Type B pancreatic cell (in vitro differentiated cells): ENCODE measurements around the gene APAF1. TPM values are rescaled to one million over a fixed set of nuclear protein-coding genes. Genes with fewer than 3 reads are reported as not detected.

ENCODE experiments used
- DNase-seq: peaks from one replicate; pipeline ENCODE4 v3.0.0; 2021; ENCODE audit warnings: mixed read lengths; ENCODE audit not compliant: unreplicated experiment; ENCODE audit errors: extremely low spot score
- H3K27ac Mint-ChIP-seq: 2 replicates; pipeline ENCODE4 v1.8.0; 2021; ENCODE audit warnings: mild to moderate bottlenecking, mixed read lengths
- H3K27me3 Mint-ChIP-seq: 2 replicates; pipeline ENCODE4 v1.8.0; 2021; ENCODE audit warnings: mixed read lengths
- H3K36me3 Mint-ChIP-seq: 2 replicates; pipeline ENCODE4 v1.8.0; 2021; ENCODE audit warnings: mixed read lengths
- H3K4me1 Mint-ChIP-seq: one replicate; pipeline ENCODE4 v1.8.0; 2021; ENCODE audit warnings: mixed read lengths; ENCODE audit not compliant: unreplicated experiment
- H3K4me3 Mint-ChIP-seq: 2 replicates; pipeline ENCODE4 v1.8.0; 2021; ENCODE audit warnings: mild to moderate bottlenecking, mixed read lengths
- H3K9me3 Mint-ChIP-seq: 2 replicates; pipeline ENCODE4 v1.8.0; 2021; ENCODE audit warnings: mixed read lengths
- CTCF ChIP-seq: fragments of 200-600 bp; sonication (generic); conservative IDR thresholded peaks from 2 replicates; pipeline ENCODE4 v1.5.0; 2021; ENCODE audit warnings: antibody characterized with exemption, mild to moderate bottlenecking
- total RNA-seq: library from RNA; stranded (reverse); gene quantifications from 2 replicates; pipeline ENCODE4 v1.2.1, GENCODE V29; 2021; ENCODE audit warnings: low replicate concordance

The APAF1 gene
- total RNA-seq, 1 donor from 2014 or later = 21.7 TPM

- TF ChIP-seq CTCF = no peak
Measured at GRCh38 chr12:98767248-98767647, 122.2 kb downstream of the APAF1 start.

GRCh38 chr12:98769068-98769467, 124.0 kb downstream of the APAF1 start:
- no peak for DNase-seq
- Mint-ChIP-seq H3K9me3 (peaks cover 7% of the 10 kb centered on the region), H3K27ac (no peak overlapping the region), H3K4me3 (no peak overlapping the region), H3K36me3 (peaks cover 4% of the 10 kb centered on the region), H3K27me3 (no peaks in the 10 kb centered on the region), H3K4me1 (no peaks in the 10 kb centered on the region)
- TF ChIP-seq CTCF = no peak

More at GRCh38 chr12:98767248-98767647, 122.2 kb downstream of the APAF1 start:
- Mint-ChIP-seq H3K4me1 (no peaks in the 10 kb centered on the region), H3K27me3 (no peaks in the 10 kb centered on the region), H3K27ac (no peak overlapping the region), H3K4me3 (no peak overlapping the region), H3K9me3 (peaks cover 7% of the 10 kb centered on the region), H3K36me3 (peaks cover 3% of the 10 kb centered on the region)
- no peak for DNase-seq

DNA sequence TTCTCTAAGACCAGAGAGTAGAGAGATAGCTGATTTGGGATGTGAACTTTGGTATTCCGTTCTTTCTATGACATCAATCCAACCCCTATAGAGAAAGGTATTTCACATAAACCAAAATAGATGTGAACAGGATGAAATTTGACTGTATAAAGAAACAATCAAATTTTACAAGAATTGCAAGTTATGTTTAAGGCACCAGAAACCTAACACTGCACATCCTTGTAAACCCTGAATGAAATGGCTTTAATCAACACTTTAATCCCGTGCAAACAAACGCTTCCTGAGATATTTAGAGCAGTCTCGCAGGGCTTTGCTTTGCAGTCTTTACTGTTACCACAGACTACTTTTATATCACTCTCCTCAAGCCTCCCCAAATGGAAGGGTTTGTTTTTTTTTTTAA, 125.1 kb downstream of the APAF1 start:
- no peaks in the 10 kb centered on the region for H3K4me1 Mint-ChIP-seq
- TF ChIP-seq CTCF = no peak
- H3K4me3 Mint-ChIP-seq = no peak overlapping the region
- peaks cover 7% of the 10 kb centered on the region for H3K9me3 Mint-ChIP-seq
- H3K36me3 Mint-ChIP-seq = peaks cover 4% of the 10 kb centered on the region
- no peaks in the 10 kb centered on the region for H3K27me3 Mint-ChIP-seq
- no peak for DNase-seq
- H3K27ac Mint-ChIP-seq = no peak overlapping the region

DNA sequence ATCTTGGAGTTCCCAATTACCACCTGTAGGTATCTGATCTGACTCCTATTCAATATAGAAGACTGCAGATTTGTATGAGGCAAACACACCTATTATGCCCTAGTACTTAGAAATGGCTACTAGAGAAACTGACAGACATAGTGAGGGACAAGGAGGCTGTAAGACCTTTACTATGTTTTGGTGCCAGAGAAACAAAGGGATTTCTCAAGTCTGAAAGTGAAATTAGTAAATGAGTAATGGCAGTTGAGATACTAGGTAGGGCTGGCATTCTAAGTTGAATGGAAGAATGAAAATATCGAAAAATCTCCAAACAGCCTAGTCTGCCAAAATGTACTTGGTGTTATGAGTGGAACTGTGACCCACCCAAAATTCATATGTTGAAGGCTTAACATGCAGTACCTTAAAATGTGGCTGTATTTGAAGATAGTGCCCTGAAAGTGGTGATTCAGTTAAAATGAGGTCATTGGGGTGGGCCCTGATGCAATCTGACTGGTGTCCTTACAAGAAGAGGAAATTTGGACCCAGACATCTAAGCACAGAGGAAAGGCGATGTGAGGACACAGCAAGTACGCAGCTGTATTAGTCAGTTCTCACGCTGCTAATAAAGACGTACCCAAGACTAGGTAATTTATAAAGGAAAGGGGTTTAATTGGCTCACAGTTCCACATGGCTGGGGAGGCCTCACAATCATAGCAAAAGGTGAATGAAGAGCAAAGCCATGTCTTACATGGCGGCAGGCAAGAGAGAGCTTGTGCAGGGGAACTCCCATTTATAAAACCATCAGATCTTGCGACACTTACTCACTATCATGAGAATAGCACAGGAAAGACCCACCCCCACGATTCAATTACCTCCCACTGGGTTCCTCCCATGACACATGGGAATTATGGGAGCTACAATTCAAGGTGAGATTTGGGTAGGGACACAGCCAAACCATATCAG, 127.0 kb downstream of the APAF1 start:
- Mint-ChIP-seq H3K4me1 (no peaks in the 10 kb centered on the region), H3K9me3 (peaks cover 7% of the 10 kb centered on the region), H3K27ac (no peak overlapping the region), H3K4me3 (no peak overlapping the region), H3K36me3 (peaks cover 4% of the 10 kb centered on the region), H3K27me3 (no peaks in the 10 kb centered on the region)
- no peak for TF ChIP-seq CTCF
- no peak for DNase-seq

DNA sequence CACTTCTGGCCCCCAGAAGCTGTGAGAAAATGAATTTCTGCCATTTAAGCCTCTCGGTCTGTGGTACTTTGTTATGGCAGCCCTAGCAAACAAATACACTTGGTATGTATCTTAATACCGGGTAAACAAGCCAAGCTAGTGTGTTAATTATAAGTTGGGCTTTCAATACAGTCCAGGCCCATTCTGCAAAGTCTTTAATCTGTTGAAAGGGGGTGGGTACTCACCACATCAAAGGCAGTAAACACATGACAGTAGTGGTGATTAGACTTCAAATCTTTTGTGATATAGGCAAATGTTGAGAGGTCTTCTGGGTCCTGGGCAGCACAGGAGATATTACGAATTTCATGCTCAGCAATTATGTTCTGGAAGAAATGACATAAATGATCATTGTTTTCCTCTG, 127.7 kb downstream of the APAF1 start:
- Mint-ChIP-seq H3K27ac (no peak overlapping the region), H3K27me3 (peaks cover 2% of the 10 kb centered on the region), H3K36me3 (peaks cover 4% of the 10 kb centered on the region), H3K4me3 (no peak overlapping the region), H3K9me3 (peaks cover 7% of the 10 kb centered on the region), H3K4me1 (no peaks in the 10 kb centered on the region)
- no peak for TF ChIP-seq CTCF
- DNase-seq = no peak
